SIG-M5 (cell line): ENCODE results near the gene TOX2.

Source experiments
- DNase-seq: peaks from one replicate; lab custom pipeline; 2025; lab: John Stamatoyannopoulos, UW

TOX2 gene, protein sequence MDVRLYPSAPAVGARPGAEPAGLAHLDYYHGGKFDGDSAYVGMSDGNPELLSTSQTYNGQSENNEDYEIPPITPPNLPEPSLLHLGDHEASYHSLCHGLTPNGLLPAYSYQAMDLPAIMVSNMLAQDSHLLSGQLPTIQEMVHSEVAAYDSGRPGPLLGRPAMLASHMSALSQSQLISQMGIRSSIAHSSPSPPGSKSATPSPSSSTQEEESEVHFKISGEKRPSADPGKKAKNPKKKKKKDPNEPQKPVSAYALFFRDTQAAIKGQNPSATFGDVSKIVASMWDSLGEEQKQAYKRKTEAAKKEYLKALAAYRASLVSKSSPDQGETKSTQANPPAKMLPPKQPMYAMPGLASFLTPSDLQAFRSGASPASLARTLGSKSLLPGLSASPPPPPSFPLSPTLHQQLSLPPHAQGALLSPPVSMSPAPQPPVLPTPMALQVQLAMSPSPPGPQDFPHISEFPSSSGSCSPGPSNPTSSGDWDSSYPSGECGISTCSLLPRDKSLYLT

GRCh38 chr20:43914311-43915210 lies at the start of gene TOX2:
TSS of gene TOX2 (plus strand) at chr20:43914852. CDS start at chr20:43914892, 40 bp downstream.
- no peak for DNase-seq

GRCh38 chr20:43868091-43868490 lies 46.6 kb upstream of the TOX2 start:
- no peak for DNase-seq

- no peak for DNase-seq
Measured at GRCh38 chr20:43870484-43870883, 44.2 kb upstream of the TOX2 start.

DNA sequence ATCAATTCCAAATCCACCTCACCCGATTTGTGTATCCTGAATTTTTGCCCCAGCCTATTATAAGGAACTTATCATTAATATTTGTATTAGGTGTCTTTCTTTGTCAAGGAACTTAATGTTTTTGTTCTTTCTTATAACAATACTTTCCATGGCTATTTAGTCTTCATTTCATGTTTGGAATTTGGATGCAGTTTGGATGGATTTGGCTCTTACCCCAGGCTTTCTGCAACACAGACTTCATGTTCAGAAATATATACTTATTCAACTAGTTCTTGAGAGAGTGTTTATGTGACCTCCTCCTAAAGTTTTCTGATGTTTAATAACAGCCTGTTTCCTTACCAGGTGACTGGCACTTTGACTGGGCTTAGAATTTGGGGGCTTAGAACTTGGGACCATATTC lies 35.9 kb upstream of the TOX2 start:
- DNase-seq: no peak

DNA sequence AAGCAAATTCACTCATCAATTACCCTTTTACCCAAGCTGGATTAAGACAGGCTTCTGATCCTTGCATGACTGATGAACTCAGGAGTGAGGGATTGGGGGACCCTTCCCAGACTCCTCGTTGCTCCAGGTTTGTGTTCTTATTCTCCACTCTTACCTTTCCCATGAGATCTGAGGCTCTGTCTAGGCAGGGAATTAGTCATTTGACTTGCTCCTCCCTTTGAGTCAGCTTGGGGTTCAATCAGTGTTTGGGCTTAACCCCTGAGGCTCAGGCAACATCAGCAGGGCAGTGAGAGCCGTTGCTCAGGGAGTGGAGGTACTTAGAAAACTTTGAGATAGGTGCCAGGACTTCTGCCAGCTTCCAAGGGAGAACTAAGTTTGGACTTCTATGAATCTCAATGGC lies 20.7 kb upstream of the TOX2 start:
- DNase-seq: no peak

DNA sequence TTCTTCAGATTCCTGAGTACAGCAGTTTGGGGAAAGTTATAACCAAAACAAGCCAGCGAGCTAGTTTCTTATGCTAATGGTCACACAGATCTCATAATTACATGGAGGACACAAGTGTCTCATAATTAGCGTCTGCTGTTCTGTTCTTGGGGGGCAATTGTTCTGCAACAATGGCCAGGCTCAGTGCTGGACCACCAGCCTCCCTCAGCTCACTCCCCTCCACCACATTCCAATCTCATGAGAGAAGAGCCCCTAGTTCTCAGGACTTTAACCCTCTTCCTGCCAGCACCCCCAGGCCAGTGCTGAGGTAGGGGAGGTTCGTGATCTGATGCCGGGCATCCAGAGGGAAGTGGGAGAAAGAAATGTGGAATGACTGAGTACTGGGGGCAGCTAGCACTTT lies 20.2 kb upstream of the TOX2 start:
- no peak for DNase-seq

DNA sequence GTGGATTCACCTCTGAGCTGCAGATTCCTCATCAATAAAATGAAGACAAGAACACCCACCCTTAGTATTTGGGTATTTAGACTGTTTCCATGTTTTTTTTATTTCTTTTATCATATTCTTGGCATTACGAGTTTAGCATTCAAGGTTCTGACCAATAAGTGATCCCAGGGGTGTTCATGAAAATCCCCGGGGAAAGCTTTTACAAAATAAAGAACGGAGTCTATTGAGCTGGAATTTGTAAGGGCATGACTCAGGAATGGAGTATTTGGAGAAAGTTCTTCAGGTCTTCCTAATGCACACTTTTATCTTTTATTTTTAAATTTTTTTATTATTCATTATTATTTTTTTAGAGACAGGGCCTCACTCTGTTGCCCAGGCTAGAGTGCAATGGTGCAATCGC lies 19.4 kb upstream of the TOX2 start:
- no peak for DNase-seq

DNA sequence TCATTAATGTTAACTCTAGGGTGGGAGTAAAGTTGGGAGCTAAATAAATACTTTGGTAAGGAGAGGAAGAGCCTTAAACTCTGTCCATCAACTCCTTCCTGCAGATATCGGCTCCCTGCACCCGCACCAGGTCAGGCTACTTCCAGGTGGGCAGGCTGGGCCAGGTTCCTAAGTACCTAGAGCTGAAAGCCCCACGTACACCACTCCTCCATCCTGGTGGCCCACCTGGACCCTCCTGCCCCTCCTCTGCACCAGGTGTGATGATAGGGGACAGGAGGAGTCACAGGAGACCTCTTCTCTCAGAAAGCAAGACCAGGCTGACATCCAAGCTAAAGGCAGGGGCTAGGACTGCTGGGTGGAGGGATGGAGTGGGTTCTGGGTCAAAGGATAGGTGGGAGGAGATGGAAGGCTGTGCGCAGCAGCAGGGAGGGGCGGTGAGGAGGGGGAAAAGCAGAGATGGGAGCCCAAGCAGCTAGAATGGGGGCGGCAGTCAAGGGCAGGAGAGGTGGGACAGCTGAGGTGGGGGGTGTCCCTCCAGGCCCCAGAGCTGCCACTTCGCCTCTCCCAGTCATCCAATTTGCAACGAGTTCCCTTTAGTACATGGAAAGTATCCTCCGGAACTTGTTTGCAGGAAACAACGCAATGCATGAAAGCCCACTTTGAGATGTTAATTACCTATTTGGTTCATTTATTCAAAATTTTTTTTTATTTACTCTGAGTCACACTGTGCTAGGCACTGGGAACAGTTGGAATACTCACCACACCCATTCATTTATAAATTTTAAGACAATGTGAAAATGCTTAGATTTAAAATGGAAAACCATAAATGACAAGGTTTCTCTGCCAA lies 15.2 kb upstream of the TOX2 start:
- no peak for DNase-seq

DNA sequence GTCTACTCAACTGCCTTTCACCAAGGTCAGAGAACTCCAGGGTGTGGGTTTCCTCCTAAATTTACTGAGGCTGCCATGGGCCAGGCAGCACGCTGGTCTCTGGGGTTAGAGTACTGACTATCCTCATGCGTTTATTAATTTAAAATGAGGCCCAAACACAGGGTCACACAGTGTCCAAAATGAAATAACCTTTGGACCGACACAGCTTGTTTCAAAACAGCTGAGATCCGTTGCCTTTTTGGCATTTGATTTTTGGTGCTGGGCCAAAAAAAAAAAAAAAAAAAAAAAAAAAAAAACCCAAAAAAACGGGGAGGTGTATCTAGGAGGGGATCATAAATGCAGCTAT lies 14.6 kb upstream of the TOX2 start:
- DNase-seq: no peak

GRCh38 chr20:43900496-43900895 lies 14.2 kb upstream of the TOX2 start:
- no peak for DNase-seq

DNA sequence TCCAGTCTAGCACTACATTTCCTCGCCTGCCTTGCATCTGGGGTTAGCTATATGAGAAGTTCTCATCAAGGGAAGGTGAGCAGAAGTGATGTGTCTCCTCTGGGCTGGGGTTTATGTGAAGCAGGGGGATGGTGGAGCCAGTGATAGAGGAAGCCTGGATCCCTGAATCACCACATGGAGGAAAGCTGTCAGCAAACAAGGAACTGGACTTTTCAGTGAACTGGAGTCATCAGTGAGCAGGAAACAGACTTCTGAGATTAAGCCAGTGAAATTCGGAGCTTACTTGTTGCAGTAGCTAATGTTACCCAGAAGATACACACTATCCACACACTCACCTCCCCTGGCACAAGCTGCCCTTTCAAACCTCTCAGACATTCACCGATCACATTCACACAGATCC lies 13.4 kb upstream of the TOX2 start:
- no peak for DNase-seq

GRCh38 chr20:43903953-43904826 lies 10.5 kb upstream of the TOX2 start:
- DNase-seq: no peak

GRCh38 chr20:43904827-43905177 lies 9.8 kb upstream of the TOX2 start:
- no peak for DNase-seq

DNA sequence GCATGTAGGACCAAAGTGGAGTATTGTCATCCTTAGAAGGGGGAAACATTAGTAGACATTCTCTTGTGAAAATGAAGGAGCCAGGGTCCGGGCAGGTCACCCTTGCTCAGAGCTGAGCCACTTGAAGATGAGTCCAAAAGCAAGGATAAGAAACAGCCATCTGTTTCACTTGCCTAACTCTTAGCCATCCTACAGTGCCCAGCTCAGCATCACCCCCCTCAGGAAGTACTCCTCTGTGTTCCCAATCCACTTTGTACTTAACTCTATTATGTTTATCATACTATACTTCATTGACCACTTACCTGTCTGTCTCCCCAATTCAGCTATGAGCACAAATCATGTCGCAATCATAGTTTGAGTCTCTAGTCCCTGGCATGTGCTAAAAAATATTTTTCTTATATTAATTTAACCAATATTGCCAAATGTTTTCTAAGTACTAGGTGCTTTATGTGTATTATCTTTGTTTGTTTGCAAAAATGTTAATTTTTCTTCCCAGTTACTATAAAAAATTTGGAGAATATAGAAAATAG lies 8.1 kb upstream of the TOX2 start:
- DNase-seq: no peak

DNA sequence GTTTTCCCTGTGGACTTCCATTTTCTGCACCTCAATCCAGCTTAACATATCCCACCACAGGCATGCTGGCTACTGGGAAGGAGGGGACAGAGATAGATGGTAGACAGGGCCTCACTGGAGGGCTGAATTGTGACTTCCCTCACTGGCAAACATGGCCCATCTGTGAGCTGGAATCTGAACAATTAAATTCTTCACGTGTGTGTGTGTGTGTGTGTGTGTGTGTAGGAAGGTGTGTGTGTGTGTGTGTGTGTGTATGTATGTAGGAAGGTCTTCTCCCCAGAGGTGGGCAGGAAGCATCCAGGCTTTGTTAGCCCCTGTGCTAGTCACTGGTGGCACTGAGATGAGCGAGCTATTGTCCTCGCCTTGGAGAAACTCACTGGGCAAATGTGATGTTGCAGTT lies 5.4 kb upstream of the TOX2 start:
- DNase-seq: no peak

GRCh38 chr20:43909720-43910119 lies 4.9 kb upstream of the TOX2 start:
- DNase-seq: no peak

GRCh38 chr20:43910564-43910963 lies 4.1 kb upstream of the TOX2 start:
- no peak for DNase-seq

GRCh38 chr20:43911066-43911465 lies 3.6 kb upstream of the TOX2 start:
- DNase-seq: no peak

- DNase-seq: no peak
Measured at GRCh38 chr20:43913291-43914025, 1.2 kb upstream of the TOX2 start.
